Kidney (tissue), 14 donors: Measurements from ENCODE around the gene POLR3GL. TPM values are rescaled to one million over a fixed set of nuclear protein-coding genes. Genes with fewer than 3 reads are reported as not detected.
A peak's percentile ranks its signal among the peaks of the same experiment; 100 is the strongest.

Experiments used
- DNase-seq, 5 donors: peaks; one replicate each; pipeline ENCODE4 v3.0.0-alpha.2; 2013 to 2020
- FAIRE-seq: peaks from 2 replicates; lab custom pipeline; 2012; peaks lifted over from hg19 to GRCh38; lab: Jason Lieb, UNC
- H3K27ac ChIP-seq, 2 donors: one replicate each; pipeline ENCODE4 v1.7.0; 2013; ENCODE audit warnings: low read depth in 2 of 2, low read length in 2 of 2, inconsistent platforms in 1 of 2
- H3K27me3 ChIP-seq: one replicate; pipeline ENCODE4 v1.7.1; 2013; ENCODE audit warnings: low read length, inconsistent platforms; ENCODE audit not compliant: control insufficient read depth, insufficient read depth
- H3K36me3 ChIP-seq, 3 donors: one replicate each; pipeline versions ENCODE4 v1.7.0 to v1.7.1; 2013; ENCODE audit warnings: low read length in 3 of 3, control low read depth in 1 of 3, inconsistent platforms in 1 of 3; ENCODE audit not compliant: insufficient read depth in 3 of 3, control insufficient read depth in 2 of 3
- H3K4me1 ChIP-seq, 3 donors: one replicate each; pipeline versions ENCODE4 v1.7.0 to v1.7.1; 2013; ENCODE audit warnings: low read length in 3 of 3, inconsistent platforms in 1 of 3, low read depth in 1 of 3; ENCODE audit not compliant: control insufficient read depth in 2 of 3, insufficient read depth in 2 of 3
- H3K4me3 ChIP-seq, 3 donors: one replicate each; pipeline versions ENCODE4 v1.7.0 to v1.8.1; 2013; ENCODE audit warnings: low read length in 3 of 3, control low read depth in 1 of 3, inconsistent platforms in 1 of 3
- H3K9ac ChIP-seq, 3 donors: one replicate each; pipeline versions ENCODE4 v1.7.0 to v1.7.1; 2013; ENCODE audit warnings: low read length in 3 of 3, control low read depth in 1 of 3, inconsistent platforms in 1 of 3
- H3K9me3 ChIP-seq, 3 donors: one replicate each; pipeline versions ENCODE4 v1.7.0 to v1.7.1; 2013; ENCODE audit warnings: low read length in 3 of 3, control low read depth in 1 of 3, inconsistent platforms in 1 of 3; ENCODE audit not compliant: control insufficient read depth in 2 of 3, insufficient read depth in 1 of 3
- intact Hi-C: fragments of 100-400 bp; cut with DNase I; formaldehyde crosslinking; loops from one replicate; pipeline ENCODE4 v1.11.1; 2022
- polyA plus RNA-seq: library from polyadenylated mRNA; stranded (reverse); fragments of 350-450 nt; fragmentation: Illumina TruSeq; extraction: RNeasy Lipid Tissue Mini Kit (QIAGEN cat#74804); gene quantifications from one replicate; pipeline ENCODE4 v1.2.3, GENCODE V29; 2014; ENCODE audit warnings: low read depth, low replicate concordance; ENCODE audit not compliant: insufficient read depth
- total RNA-seq: library from RNA; stranded (reverse); fragmentation: NEBNext Ultra II Directional; extraction: Animal tissue kit (Norgen Biotek cat#: 25700); gene quantifications from one replicate; pipeline ENCODE4 v1.2.1, GENCODE V29; 2021
- TF ChIP-seq, protein P1 (sequence below): IDR thresholded peaks from 3 replicates; pipeline ENCODE4 v1.5.1; 2012; ENCODE audit warnings: mild to moderate bottlenecking, moderate library complexity, borderline replicate concordance; ENCODE audit not compliant: insufficient read depth; ENCODE audit errors: extremely low read depth
- donor health status: control.
- donor health status: control.
- donor health status: control.
- donor health status: control.
- donor health status: control.
- donor health status: DM: yes; HTN: yes; CAD: no.
- donor health status: Normal renal cell carcinoma (clear cell type).

POLR3GL gene
- total and polyA plus RNA-seq, 2 donors from 2014 or later: 19.0 to 45.6 TPM

DNA sequence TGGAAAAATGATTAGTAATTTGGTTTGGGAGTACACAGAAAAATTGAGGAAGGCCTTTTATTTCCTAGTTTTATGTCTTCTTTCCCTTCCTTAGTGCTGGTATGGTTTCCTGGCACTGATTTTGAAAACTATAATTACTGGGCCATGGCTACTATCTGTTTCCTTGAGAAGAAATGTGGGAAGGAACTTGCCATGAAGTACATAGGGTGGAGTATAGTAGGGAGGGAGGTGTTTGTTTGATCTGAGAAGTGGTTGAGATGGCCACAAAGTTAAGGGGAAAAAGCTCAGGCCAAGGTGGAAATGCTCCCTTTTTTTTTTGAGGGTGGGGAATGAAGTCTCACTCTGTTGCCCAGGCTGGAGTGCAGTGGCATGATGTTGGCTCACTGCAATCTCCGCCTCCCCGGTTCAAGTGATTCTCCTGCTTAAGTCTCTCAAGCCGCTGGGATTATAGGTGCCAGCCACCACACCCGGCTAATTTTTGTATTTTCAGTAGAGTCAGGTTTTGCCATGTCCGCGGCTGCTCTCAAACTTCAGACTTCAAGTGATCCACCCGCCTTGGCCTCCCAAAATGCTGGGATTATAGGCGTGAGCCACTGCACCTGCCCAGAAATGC lies 45.7 kb downstream of the POLR3GL start:
- Histone ChIP-seq H3K9ac (no peak overlapping the region), H3K27me3 (no peaks in the 10 kb centered on the region), H3K9me3 (no peaks in the 10 kb centered on the region), H3K4me3 (no peak overlapping the region), H3K36me3 (no peaks in the 10 kb centered on the region), H3K4me1 (no peaks in the 10 kb centered on the region), H3K27ac (no peak overlapping the region)
- FAIRE-seq (no peak), DNase-seq (peak in 1 of 5 donors; percentile 17)
- TF ChIP-seq, protein P1, sequence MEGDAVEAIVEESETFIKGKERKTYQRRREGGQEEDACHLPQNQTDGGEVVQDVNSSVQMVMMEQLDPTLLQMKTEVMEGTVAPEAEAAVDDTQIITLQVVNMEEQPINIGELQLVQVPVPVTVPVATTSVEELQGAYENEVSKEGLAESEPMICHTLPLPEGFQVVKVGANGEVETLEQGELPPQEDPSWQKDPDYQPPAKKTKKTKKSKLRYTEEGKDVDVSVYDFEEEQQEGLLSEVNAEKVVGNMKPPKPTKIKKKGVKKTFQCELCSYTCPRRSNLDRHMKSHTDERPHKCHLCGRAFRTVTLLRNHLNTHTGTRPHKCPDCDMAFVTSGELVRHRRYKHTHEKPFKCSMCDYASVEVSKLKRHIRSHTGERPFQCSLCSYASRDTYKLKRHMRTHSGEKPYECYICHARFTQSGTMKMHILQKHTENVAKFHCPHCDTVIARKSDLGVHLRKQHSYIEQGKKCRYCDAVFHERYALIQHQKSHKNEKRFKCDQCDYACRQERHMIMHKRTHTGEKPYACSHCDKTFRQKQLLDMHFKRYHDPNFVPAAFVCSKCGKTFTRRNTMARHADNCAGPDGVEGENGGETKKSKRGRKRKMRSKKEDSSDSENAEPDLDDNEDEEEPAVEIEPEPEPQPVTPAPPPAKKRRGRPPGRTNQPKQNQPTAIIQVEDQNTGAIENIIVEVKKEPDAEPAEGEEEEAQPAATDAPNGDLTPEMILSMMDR: no peak
- intact Hi-C loops: loop anchor here (10.0 kb wide), 1 partner anchor 165 kb away; the partner anchor contains the start of gene NUDT17

DNA sequence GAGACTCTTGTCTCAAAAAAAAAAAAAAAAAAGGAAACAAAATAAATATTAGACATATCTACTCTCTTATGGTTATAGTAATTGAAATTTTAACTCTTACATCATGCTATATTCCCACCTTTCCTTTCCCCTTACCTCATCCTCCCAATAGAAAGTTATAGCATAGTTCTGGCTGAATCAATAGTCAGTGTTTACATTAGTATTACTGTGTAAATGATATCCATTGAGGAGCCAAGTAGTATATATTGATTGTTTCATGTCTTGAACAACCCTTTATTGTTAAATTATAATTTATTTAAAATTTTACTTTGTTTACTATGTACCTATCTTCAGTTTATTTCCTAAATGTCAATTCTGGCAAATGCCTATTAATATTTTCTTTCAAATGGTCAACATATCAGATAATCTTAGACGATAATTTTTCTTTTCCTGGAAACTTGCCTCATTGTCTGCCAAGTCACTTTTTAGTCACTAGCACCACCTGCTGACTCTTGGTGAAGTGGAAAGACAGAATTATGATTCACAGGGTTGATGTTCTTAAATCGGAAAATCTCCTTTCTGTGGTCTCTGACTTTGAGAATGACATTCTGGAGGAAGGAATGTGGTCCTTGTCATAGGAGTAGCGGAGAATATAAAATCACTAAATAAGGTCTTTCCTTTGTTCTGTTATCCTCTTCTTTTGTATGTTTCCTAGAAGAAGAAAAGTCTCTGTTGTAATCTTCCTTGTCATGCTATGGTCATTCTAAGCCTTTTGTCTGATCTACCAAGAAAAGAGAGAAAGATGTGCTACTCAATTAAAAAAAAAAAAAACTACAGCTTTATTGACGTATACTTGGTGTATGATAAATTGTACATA lies 48.4 kb downstream of the POLR3GL start:
- no peaks in the 10 kb centered on the region for H3K36me3 ChIP-seq
- DNase-seq (peak in 4 of 5 donors; percentile 19 to 87 (median 64)), FAIRE-seq (peak; percentile 93)
- no peaks in the 10 kb centered on the region for H3K4me1 ChIP-seq
- H3K9ac ChIP-seq: no peak overlapping the region
- H3K27ac ChIP-seq: no peak overlapping the region
- H3K9me3 ChIP-seq: no peaks in the 10 kb centered on the region
- no peak overlapping the region for H3K4me3 ChIP-seq
- intact Hi-C loops: loop anchor here (10.0 kb wide), 1 partner anchor 168 kb away; the partner anchor contains the start of gene NUDT17
- H3K27me3 ChIP-seq: no peaks in the 10 kb centered on the region
- TF ChIP-seq, protein P1: peak; percentile 84

DNA sequence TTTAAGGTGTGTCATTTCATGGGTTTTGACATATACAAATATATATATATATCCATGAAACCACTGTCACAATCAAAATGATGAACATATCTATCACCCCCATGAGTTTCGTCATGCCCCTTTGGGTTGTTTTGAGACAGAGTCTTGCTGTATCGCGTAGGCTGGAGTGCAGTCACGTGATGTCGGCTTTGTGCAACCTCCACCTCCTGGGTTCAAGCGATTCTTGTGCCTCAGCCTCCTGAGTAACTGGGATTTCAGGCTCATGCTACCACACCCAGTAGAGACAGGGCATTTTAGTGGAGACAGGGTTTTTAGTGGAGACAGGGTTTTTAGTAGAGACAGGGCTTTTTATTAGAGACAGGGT lies 49.1 kb downstream of the POLR3GL start:
- Histone ChIP-seq H3K36me3 (no peaks in the 10 kb centered on the region), H3K9me3 (no peaks in the 10 kb centered on the region), H3K4me3 (no peak overlapping the region), H3K9ac (no peak overlapping the region), H3K27ac (no peak overlapping the region), H3K27me3 (peaks cover 3% of the 10 kb centered on the region), H3K4me1 (no peaks in the 10 kb centered on the region)
- DNase-seq: peak in 1 of 5 donors; percentile 28
- TF ChIP-seq, protein P1: no peak
- intact Hi-C loops: loop anchor here (10.0 kb wide), 1 partner anchor 169 kb away; the partner anchor contains the start of gene NUDT17
- FAIRE-seq: no peak
